Choroid plexus epithelial cell (primary cell): Measurements from ENCODE around the gene CENPO.

Experiments
- DNase-seq: peaks from one replicate; pipeline ENCODE4 v3.0.0-alpha.2; 2010; ENCODE audit warnings: low read depth
- H3K4me3 ChIP-seq: 2 replicates; pipeline ENCODE4 v1.5.1; 2011; ENCODE audit warnings: low read depth, mild to moderate bottlenecking, control low read depth, low read length, moderate library complexity
- CTCF ChIP-seq: conservative IDR thresholded peaks from 2 replicates; pipeline ENCODE4 v1.5.1; 2011; ENCODE audit warnings: low read depth, mild to moderate bottlenecking, control low read depth, inconsistent platforms, low read length, moderate library complexity

The CENPO gene

GRCh38 chr2:24818721-24819167 is 25.5 kb downstream of the CENPO start:
- no peak overlapping the region for H3K4me3 ChIP-seq
- no peak for TF ChIP-seq CTCF
- DNase-seq: peak; percentile 62

GRCh38 chr2:24819442-24820174 is 26.4 kb downstream of the CENPO start:
- no peak overlapping the region for H3K4me3 ChIP-seq
- no peak for TF ChIP-seq CTCF
- DNase-seq: no peak

GRCh38 chr2:24820175-24820513 is 26.9 kb downstream of the CENPO start:
- no peak for TF ChIP-seq CTCF
- no peak overlapping the region for H3K4me3 ChIP-seq
- DNase-seq: no peak

- DNase-seq: peak; percentile 37
- TF ChIP-seq CTCF: no peak
- H3K4me3 ChIP-seq: no peak overlapping the region
Observed at GRCh38 chr2:24820598-24821432, 27.6 kb downstream of the CENPO start.

GRCh38 chr2:24821433-24821891 is 28.2 kb downstream of the CENPO start:
- DNase-seq: no peak
- H3K4me3 ChIP-seq: no peak overlapping the region
- TF ChIP-seq CTCF: no peak

- TF ChIP-seq CTCF: no peak
- DNase-seq: peak; percentile 93
- no peak overlapping the region for H3K4me3 ChIP-seq
Observed at GRCh38 chr2:24822049-24822706, 29.0 kb downstream of the CENPO start.
